Uterus (tissue), 4 donors: ENCODE measurements around the gene VDAC1. TPM values are rescaled to one million over a fixed set of nuclear protein-coding genes. Genes with fewer than 3 reads are reported as not detected.

Experiments used
- DNase-seq, 2 donors: peaks; one replicate each; pipeline ENCODE4 v3.0.0-alpha.2; 2019 to 2020
- H3K27ac ChIP-seq, 2 donors: fragments of 200-600 bp; sonication (generic); 1 replicate in 1 of 2; 2 replicates in 1 of 2; pipeline ENCODE4 v1.5.1; 2016 to 2018
- H3K27me3 ChIP-seq, 2 donors: fragments of 200-600 bp; sonication (generic); one replicate each; pipeline ENCODE4 v1.5.1; 2018 to 2019; ENCODE audit warnings: control low read depth in 1 of 2
- H3K36me3 ChIP-seq, 2 donors: fragments of 200-600 bp; sonication (generic); one replicate each; pipeline ENCODE4 v1.5.1; 2019; ENCODE audit warnings: control low read depth in 1 of 2
- H3K4me1 ChIP-seq, 2 donors: fragments of 200-600 bp; sonication (generic); one replicate each; pipeline ENCODE4 v1.5.1; 2018 to 2019; ENCODE audit warnings: control low read depth in 1 of 2
- H3K4me3 ChIP-seq, 2 donors: fragments of 200-600 bp; sonication (generic); 1 replicate in 1 of 2; 2 replicates in 1 of 2; pipeline ENCODE4 v1.5.1; 2018 to 2019; ENCODE audit warnings: mild to moderate bottlenecking in 1 of 2
- H3K9me3 ChIP-seq, 2 donors: fragments of 200-600 bp; sonication (generic); one replicate each; pipeline ENCODE4 v1.5.1; 2019; ENCODE audit warnings: control low read depth in 1 of 2
- CTCF ChIP-seq, 4 experiments: fragments of 200-600 bp in 2 of 4; fragments of 450-650 bp in 2 of 4; sonication (generic) in 2 of 4; IDR thresholded peaks; one replicate each; pipeline ENCODE4 v1.5.1; 2016 to 2019; ENCODE audit warnings: antibody characterized with exemption in 4 of 4, mild to moderate bottlenecking in 2 of 4, moderate library complexity in 1 of 4
- POLR2A ChIP-seq, 2 donors: fragments of 450-650 bp; IDR thresholded peaks; one replicate each; pipeline ENCODE4 v1.6.1; 2016; ENCODE audit warnings: antibody characterized with exemption in 2 of 2, mild to moderate bottlenecking in 1 of 2, moderate library complexity in 1 of 2
- intact Hi-C: fragments of 100-400 bp; cut with DNase I; formaldehyde crosslinking; loops from one replicate; pipeline ENCODE4 v1.15.1; 2023; ENCODE audit warnings: low total_unique reads
- total RNA-seq, 4 donors: library from RNA; depleted of rRNA in 3 of 4; stranded (reverse); fragments of >200 nt in 3 of 4; gene quantifications; one replicate each; pipeline versions ENCODE4 v1.1.0 to v1.2.4, GENCODE V29; 2014 to 2023
- donor health status: DM: yes; HTN: yes; CAD: no.

VDAC1 gene
- total RNA-seq, 4 donors from 2014 or later = 19.4 to 112 (median 79.8) TPM

DNA sequence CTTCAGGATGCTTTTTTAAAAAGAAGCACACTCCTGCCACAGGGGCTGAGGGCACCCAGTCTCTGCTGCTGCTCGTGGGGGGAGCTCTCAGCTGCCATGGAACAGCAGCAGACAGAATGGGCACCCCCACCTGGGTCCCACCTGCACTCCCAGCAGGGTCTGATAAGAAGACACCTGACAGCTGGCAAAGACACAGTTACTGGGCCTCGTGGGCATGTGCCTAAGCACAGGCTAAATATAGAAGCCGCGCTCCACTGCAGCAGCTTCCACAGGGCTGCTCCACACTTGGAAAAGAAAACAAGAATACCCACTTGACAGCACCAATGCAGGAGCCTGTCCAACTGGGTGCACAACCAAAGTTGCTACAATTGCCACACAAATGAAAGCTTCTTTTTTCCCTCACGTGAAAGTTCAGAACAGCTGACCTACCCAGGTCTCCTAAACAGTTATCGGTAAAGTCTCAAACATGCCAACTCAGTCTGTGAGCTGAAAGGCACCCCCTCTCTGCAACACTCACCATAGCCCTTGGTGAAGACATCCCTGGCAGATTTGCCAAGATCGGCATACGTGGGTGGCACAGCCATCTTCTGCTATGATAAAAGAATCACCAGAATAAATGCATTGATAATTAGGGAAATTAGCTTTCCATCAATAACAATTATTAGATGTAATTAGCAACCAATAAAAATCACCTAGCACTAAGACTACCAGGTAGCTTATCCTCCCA, 12.2 kb downstream of the VDAC1 start:
- H3K27ac ChIP-seq = no peak overlapping the region
- DNase-seq = no peak

GRCh38 chr5:133991171-133991910, 13.4 kb downstream of the VDAC1 start:
- H3K4me1 ChIP-seq = peaks cover 0 to 17% of the 10 kb centered on the region in 2 donors
- H3K36me3 ChIP-seq = no peaks in the 10 kb centered on the region
- H3K4me3 ChIP-seq = no peak overlapping the region
- intact Hi-C loops = no loop called here
- TF ChIP-seq POLR2A (IDR thresholded peaks at IDR 0.05) = no peak
- no peak for TF ChIP-seq CTCF (IDR thresholded peaks at IDR 0.05)
- no peak overlapping the region for H3K27ac ChIP-seq
- no peaks in the 10 kb centered on the region for H3K27me3 ChIP-seq
- H3K9me3 ChIP-seq = no peaks in the 10 kb centered on the region
- DNase-seq = no peak

More for the DNA sequence above, 12.2 kb downstream of the VDAC1 start:
- Histone ChIP-seq H3K36me3 (no peaks in the 10 kb centered on the region), H3K9me3 (no peaks in the 10 kb centered on the region), H3K4me1 (peaks cover 0 to 17% of the 10 kb centered on the region in 2 donors), H3K27me3 (no peaks in the 10 kb centered on the region), H3K4me3 (no peak overlapping the region)
- TF ChIP-seq POLR2A (IDR thresholded peaks at IDR 0.05) (no peak), CTCF (IDR thresholded peaks at IDR 0.05) (no peak)
- intact Hi-C loops = no loop called here

DNA sequence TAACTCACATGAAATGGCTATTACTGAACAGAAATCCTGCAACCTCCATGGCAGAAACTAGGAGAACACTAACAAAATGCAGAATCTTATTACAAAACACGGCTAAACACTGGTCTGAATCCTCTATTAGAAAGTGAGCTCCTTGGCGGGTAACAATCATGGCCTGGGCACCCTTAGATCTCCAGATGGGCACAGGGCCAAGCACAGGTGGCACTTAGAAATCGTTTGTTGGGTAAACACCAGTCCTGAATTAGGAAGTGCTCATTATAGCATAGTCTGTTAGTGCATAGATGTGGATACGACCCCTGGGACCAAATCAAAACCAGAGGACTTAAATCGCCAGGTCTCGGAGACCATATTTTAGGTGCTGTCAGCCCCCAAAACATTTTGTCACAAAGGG, 14.4 kb downstream of the VDAC1 start:
- H3K36me3 ChIP-seq = no peaks in the 10 kb centered on the region
- H3K4me3 ChIP-seq = no peak overlapping the region
- TF ChIP-seq POLR2A (IDR thresholded peaks at IDR 0.05) (no peak), CTCF (IDR thresholded peaks at IDR 0.05) (no peak)
- DNase-seq = no peak
- no peaks in the 10 kb centered on the region for H3K9me3 ChIP-seq
- intact Hi-C loops = no loop called here
- H3K27me3 ChIP-seq = no peaks in the 10 kb centered on the region
- no peak overlapping the region for H3K27ac ChIP-seq
- H3K4me1 ChIP-seq = peaks cover 0 to 11% of the 10 kb centered on the region in 2 donors

DNA sequence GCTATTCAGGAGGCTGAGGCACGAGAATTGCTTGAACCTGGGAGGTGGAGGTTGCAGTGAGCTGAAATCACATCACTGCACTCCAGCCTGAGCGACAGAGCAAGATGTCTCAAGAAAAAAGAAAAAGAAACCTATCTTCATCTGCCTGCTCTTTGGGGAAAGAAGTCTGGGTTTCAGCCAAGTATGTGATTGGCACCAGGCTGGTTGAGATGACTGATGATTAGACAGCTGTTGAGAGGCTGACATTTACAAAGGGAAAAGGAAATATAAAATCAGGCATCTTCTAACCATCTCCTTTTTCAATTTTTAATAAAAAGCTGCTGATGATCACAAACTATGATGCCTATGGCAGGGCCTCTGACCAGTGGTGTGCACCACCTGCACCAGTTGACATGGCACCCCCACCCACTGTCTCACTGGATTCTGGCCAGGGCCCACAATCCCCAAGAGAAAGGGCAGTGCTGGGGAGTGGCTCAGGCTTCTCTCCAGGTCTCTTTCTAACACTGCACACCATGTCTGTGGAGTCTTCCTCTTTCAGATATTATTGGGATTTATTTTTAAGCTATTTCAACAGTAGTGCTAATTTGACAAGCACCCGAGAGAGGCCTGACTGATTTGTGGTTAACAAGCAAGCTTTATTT, 19.1 kb downstream of the VDAC1 start:
- Histone ChIP-seq H3K27me3 (no peaks in the 10 kb centered on the region), H3K36me3 (no peaks in the 10 kb centered on the region), H3K4me3 (no peak overlapping the region), H3K4me1 (no peaks in the 10 kb centered on the region), H3K27ac (no peak overlapping the region), H3K9me3 (no peaks in the 10 kb centered on the region)
- DNase-seq = no peak
- TF ChIP-seq POLR2A (IDR thresholded peaks at IDR 0.05) (no peak), CTCF (IDR thresholded peaks at IDR 0.05) (no peak)
- intact Hi-C loops = no loop called here

GRCh38 chr5:133983674-133984073, 21.1 kb downstream of the VDAC1 start:
- intact Hi-C loops = no loop called here
- no peak for DNase-seq
- no peaks in the 10 kb centered on the region for H3K36me3 ChIP-seq

More at GRCh38 chr5:133983674-133984073, 21.1 kb downstream of the VDAC1 start:
- H3K4me1 ChIP-seq = no peaks in the 10 kb centered on the region
- no peaks in the 10 kb centered on the region for H3K9me3 ChIP-seq
- no peak overlapping the region for H3K27ac ChIP-seq
- no peak for TF ChIP-seq POLR2A (IDR thresholded peaks at IDR 0.05)
- TF ChIP-seq CTCF (IDR thresholded peaks at IDR 0.05) = no peak
- H3K27me3 ChIP-seq = no peaks in the 10 kb centered on the region
- H3K4me3 ChIP-seq = no peak overlapping the region
